Fibroblast of the aortic adventitia (primary cell): ENCODE measurements around the gene POLR2J3. TPM values are rescaled to one million over a fixed set of nuclear protein-coding genes. Genes with fewer than 3 reads are reported as not detected.
"Not testable (repeated sequence)": the region's sequence is repeated elsewhere in the genome, so short reads cannot be mapped to it uniquely, and the experiment has no call there.

Experiments
- DNase-seq: peaks from one replicate; pipeline ENCODE4 v3.0.0-alpha.2; 2010; ENCODE audit warnings: low read depth
- H3K4me3 ChIP-seq: 2 replicates; pipeline ENCODE4 v1.5.1; 2011; ENCODE audit warnings: low read depth, mild to moderate bottlenecking, control low read depth, low read length, moderate library complexity
- CTCF ChIP-seq: IDR thresholded peaks from 2 replicates; pipeline ENCODE4 v1.5.1; 2011; ENCODE audit warnings: mild to moderate bottlenecking, low read length, control low read depth, inconsistent platforms; ENCODE audit not compliant: insufficient read depth
- total RNA-seq: library from RNA; depleted of rRNA; stranded (reverse); fragments of >200 nt; gene quantifications from 2 replicates; pipeline ENCODE4 v1.2.3, GENCODE V29; 2012; ENCODE audit warnings: low replicate concordance

The POLR2J3 gene
- total RNA-seq: 12.5 and 28.3 TPM in 2 replicates

GRCh38 chr7:102572261-102573239, at the start of gene POLR2J3:
Gene POLR2J3, minus strand, starts transcription at chr7:102572583. Its CDS starts 62 bp downstream, at chr7:102572521.
- H3K4me3 ChIP-seq: peak within 1 kb of the TSS; percentile 70
- peak; percentile 40 for TF ChIP-seq CTCF
- DNase-seq: peak; percentile 92

- not testable (repeated sequence) for DNase-seq, H3K4me3 ChIP-seq
These were observed 45.7 kb upstream of the POLR2J3 start for GRCh38 chr7:102618122-102618521.

GRCh38 chr7:102616507-102617125, 44.2 kb upstream of the POLR2J3 start, which contains the start of gene RASA4:
Gene RASA4, minus strand, starts transcription at chr7:102616756. Its CDS starts 67 bp downstream, at chr7:102616689.
- not testable (repeated sequence) for DNase-seq

GRCh38 chr7:102615930-102616329, 43.5 kb upstream of the POLR2J3 start:
- not testable (repeated sequence) for DNase-seq

More at GRCh38 chr7:102616507-102617125, 44.2 kb upstream of the POLR2J3 start, which contains the start of gene RASA4:
- peak within 1 kb of the TSS; percentile 61 for H3K4me3 ChIP-seq

GRCh38 chr7:102614873-102615272, 42.5 kb upstream of the POLR2J3 start:
- not testable (repeated sequence) for DNase-seq, H3K4me3 ChIP-seq

More at GRCh38 chr7:102615930-102616329, 43.5 kb upstream of the POLR2J3 start:
- H3K4me3 ChIP-seq: not testable (repeated sequence)

- DNase-seq, H3K4me3 ChIP-seq: not testable (repeated sequence)
These were observed 41.9 kb upstream of the POLR2J3 start for GRCh38 chr7:102614346-102614697.

- H3K4me3 ChIP-seq, DNase-seq: not testable (repeated sequence)
These were observed 41.4 kb upstream of the POLR2J3 start for GRCh38 chr7:102613575-102614345.

- peak; percentile 30 for DNase-seq
- peak overlapping the region; percentile 44 for H3K4me3 ChIP-seq
These were observed 39.4 kb upstream of the POLR2J3 start for GRCh38 chr7:102611675-102612325.

- not testable (repeated sequence) for DNase-seq, H3K4me3 ChIP-seq
These were observed 38.8 kb upstream of the POLR2J3 start for GRCh38 chr7:102611013-102611674.

GRCh38 chr7:102610441-102610840, 38.1 kb upstream of the POLR2J3 start:
- not testable (repeated sequence) for H3K4me3 ChIP-seq, DNase-seq

- not testable (repeated sequence) for DNase-seq
These were observed 37.4 kb upstream of the POLR2J3 start for GRCh38 chr7:102609734-102610133.

GRCh38 chr7:102606848-102607247, 34.5 kb upstream of the POLR2J3 start:
- not testable (repeated sequence) for H3K4me3 ChIP-seq, DNase-seq

More at GRCh38 chr7:102609734-102610133, 37.4 kb upstream of the POLR2J3 start:
- not testable (repeated sequence) for H3K4me3 ChIP-seq

GRCh38 chr7:102604431-102605145, 32.2 kb upstream of the POLR2J3 start:
- not testable (repeated sequence) for DNase-seq, H3K4me3 ChIP-seq

- H3K4me3 ChIP-seq, DNase-seq: not testable (repeated sequence)
These were observed 29.9 kb upstream of the POLR2J3 start for GRCh38 chr7:102602317-102602716.

- not testable (repeated sequence) for H3K4me3 ChIP-seq, DNase-seq
These were observed 27.3 kb upstream of the POLR2J3 start for GRCh38 chr7:102599699-102600098.
